LNCAP (cell line): Measurements from ENCODE around the gene KCNC1.

Experiments used
- TF ChIP-seq, protein P1 (sequence below): fragments of 450-650 bp; IDR thresholded peaks from 2 replicates; pipeline ENCODE4 v1.5.1; 2017; ENCODE audit warnings: mild to moderate bottlenecking

The KCNC1 gene

DNA sequence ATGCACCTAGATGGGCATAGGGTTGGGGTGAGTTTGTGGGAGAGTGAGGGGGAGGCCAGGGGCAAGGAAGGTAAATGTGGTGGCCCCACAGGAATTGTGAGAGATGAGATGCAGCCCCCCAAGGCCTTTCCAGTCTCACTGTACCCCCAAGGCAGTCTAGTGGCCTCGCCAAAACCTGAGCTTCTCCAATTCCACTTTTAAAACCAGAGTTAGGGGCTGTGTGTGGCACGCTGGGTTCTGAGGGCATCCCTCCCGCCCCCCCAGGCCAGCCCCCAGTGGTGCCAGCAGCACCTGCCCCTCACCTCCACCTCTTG is 40.4 kb downstream of the KCNC1 start:
- TF ChIP-seq, protein P1, sequence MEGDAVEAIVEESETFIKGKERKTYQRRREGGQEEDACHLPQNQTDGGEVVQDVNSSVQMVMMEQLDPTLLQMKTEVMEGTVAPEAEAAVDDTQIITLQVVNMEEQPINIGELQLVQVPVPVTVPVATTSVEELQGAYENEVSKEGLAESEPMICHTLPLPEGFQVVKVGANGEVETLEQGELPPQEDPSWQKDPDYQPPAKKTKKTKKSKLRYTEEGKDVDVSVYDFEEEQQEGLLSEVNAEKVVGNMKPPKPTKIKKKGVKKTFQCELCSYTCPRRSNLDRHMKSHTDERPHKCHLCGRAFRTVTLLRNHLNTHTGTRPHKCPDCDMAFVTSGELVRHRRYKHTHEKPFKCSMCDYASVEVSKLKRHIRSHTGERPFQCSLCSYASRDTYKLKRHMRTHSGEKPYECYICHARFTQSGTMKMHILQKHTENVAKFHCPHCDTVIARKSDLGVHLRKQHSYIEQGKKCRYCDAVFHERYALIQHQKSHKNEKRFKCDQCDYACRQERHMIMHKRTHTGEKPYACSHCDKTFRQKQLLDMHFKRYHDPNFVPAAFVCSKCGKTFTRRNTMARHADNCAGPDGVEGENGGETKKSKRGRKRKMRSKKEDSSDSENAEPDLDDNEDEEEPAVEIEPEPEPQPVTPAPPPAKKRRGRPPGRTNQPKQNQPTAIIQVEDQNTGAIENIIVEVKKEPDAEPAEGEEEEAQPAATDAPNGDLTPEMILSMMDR = no peak

DNA sequence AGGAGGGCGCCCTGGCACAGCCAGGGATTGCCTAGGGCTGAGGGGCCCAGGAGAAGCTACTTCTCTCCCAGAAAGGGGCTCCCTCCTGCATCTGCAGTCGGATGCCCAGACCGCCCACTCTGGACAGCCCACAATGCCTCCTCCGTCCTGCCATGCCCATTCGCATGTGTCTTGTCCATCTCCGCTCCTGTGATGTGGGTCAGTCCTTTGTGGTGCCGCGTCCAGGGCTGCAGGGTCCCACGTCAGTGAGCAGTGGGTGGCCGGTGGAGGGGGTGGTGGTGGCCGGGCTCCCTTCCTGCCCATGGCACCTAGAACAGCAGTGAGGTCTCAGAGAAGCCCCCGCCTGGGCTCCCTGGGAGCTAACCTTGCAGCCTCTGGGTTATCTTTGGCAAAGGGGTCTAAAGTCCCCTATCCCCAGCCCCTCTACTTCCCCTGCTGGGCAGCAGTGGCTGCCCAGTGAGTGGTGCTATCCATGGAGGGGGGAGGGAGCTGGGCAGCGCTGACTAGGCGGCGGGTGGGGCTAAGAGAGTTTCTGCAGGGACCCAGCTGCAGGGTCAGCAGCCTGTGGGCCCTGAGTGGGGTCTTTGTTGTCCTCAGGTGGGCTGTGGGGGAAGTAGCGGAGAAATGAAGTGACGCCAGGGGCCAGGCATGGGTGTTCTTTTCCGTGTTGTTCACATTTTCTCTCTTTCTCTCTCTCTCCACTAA is 41.1 kb downstream of the KCNC1 start:
- TF ChIP-seq, protein P1 = no peak

DNA sequence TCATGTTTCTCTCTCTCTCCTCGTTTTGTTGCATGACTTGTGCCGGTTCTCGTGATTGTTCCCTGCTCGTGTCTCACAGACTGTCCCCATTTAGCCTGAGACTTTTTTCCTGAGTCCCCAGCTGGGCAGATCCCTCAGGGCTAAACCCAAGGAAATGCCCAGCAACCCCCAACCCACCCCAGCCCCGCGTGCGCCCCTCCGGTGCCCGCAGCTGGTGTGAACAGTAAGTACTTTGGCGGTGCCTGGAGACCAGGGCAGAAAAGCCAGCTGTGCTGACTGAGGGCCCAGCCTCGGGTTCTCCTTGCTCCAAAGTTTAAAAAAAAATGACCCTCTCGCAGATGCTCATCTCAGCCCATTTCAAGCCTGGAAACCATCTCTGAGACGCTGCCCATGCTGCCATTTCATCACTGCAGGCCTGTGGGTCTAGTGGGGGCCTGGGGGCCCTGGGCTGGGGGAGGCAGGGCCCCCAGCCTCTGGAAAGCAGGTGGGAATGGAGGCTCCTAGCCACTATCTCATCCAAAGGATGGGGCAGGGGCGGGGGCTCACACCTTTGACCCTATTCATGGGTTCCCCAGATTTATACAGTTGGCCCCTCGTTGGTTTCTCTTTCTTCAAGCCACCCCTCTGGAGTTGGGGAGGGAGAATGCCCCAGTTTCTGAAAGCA is 41.8 kb downstream of the KCNC1 start:
- TF ChIP-seq, protein P1 = no peak

DNA sequence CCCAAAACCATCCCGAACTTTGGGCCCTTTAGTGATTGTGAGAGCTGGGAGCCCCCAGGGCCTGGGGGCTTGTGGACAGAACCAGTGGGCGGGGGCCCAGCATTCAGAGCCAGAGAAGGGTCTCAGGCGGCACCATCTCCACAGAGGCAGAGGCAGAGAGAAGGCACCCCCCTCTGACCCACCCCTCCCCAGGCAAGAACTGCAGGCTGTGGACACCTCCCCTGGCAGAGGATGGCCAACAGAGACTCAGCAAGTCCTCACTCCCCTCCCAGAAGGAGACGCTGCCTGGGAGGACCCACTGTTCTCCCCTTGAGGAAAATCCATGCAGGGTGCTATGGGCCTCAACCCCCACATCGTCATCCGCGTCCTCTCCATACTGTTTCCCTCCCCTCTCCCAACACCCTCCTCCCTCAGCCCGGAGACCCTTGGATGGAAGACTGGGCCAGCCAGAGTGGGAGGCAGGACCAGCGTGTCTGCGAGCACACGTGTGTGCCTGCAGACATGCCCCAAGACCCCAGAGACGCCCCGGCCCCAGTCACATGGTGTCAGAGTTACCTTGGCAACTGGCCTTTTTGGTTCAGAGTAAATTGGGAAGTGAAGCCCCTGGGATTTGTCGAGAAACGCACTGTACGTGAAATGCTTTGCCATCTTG is 42.6 kb downstream of the KCNC1 start:
- TF ChIP-seq, protein P1 = no peak

DNA sequence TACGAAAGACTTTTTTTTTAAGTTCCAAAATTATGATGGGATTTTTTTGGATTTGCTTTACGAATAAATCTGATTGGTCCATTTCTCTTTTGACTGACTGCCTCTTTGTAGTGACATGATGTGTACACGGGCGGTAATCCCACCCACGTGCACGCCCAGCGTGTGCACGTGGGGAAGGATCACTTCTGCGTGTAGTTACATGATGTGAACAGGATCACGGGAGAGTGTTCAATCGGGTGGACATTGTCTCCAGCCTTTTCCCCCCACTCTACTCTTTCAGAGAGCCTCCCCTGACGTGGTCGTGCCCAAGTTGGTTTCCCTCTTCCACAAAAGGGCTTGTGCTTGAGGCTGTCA is 43.1 kb downstream of the KCNC1 start:
- TF ChIP-seq, protein P1 = no peak

DNA sequence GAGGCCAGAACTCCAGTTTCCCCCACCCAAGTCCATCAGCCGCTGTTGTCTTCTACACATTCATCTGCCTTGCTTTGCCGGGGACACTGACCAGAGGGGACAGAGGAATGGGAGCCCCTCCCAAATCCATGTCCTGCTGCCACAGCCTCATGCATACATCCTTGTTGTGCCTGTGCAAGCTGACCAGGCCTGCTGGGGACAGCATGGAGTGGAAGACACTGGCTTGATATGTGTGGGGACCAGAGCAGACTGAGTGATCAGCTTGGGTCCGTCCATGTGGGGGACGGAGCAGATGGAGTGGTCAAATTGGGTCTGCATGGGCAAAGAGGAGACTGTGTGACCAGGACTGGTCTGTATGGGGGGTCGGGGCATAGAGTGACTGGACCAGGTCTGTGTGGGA is 43.8 kb downstream of the KCNC1 start:
- TF ChIP-seq, protein P1 = no peak

DNA sequence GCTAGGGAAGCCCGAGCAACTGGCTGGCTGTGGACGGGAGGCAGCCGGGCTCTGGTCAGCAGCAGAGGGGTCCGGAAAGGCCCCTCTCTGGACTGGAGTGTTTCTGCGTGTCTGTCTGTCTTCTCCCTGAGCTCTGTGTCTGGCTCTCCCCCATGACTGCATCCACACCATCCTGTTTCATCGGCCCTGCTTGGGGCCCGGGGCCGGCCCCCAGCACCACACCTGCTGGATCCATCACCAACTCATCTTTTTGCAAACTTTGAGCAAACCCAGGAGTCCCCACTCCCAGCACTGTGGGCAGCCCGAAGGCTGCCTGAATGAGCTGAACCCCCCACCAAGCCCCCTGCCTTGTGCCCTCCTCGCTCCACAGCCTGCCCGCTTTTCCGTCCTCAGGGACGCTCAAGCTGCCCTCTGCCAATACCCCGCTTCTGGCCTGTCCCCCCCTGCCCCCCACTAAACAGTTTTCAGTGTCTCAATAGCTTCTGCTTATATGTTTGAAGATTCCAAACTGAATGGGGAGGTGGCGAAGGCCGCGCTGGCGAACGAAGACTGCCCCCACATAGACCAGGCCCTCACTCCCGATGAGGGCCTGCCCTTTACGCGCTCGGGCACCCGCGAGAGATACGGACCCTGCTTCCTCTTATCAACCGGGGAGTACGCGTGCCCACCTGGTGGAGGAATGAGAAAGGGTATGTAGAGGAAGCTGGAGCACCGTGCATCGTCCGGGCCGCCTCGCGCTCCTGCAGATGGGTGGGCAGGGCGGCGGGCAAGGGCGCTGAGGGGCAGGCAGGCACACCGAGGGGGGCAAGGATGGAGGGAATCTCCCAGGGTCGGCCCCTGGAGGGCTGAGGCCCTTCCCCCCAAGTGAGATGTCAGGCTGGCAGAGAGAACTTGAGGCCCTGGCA is 44.6 kb downstream of the KCNC1 start:
- TF ChIP-seq, protein P1 = no peak
